ENCODE results near the gene POLD4. TPM values are rescaled to one million over a fixed set of nuclear protein-coding genes. Genes with fewer than 3 reads are reported as not detected.
A peak's percentile ranks its signal among the peaks of the same experiment; 100 is the strongest.
"Not testable (repeated sequence)": the region's sequence is repeated elsewhere in the genome, so short reads cannot be mapped to it uniquely, and the experiment has no call there.

The POLD4 gene
- total RNA-seq, 4 donors from 2014 or later: 54.5 to 75.7 (median 65.0) TPM

DNA sequence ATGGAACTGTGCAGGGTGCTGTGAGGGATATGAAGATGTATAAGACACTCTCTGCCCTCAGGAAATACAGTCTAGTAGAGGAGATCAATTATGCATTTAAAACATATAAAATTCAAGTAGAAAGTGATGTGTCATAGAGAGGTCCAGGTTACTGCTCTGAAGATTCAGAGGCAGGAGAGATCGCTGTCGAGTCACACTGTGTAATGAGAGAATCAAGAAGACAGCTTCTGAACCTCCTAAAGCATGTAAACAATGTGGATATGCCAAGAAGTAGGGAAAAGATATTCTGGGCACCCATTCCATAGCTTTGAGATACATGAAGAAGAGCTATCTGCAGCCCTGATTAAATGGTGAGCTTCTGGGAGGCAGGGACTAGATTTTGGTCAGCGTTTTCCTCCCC lies 33.3 kb downstream of the POLD4 start:
- WGBS: 77% methylated on average over 3 of the region's 3 CpGs
- no peak for TF ChIP-seq POLR2A (IDR thresholded peaks at IDR 0.05)
- TF ChIP-seq EP300 (IDR thresholded peaks at IDR 0.05): no peak
- TF ChIP-seq, protein P1, sequence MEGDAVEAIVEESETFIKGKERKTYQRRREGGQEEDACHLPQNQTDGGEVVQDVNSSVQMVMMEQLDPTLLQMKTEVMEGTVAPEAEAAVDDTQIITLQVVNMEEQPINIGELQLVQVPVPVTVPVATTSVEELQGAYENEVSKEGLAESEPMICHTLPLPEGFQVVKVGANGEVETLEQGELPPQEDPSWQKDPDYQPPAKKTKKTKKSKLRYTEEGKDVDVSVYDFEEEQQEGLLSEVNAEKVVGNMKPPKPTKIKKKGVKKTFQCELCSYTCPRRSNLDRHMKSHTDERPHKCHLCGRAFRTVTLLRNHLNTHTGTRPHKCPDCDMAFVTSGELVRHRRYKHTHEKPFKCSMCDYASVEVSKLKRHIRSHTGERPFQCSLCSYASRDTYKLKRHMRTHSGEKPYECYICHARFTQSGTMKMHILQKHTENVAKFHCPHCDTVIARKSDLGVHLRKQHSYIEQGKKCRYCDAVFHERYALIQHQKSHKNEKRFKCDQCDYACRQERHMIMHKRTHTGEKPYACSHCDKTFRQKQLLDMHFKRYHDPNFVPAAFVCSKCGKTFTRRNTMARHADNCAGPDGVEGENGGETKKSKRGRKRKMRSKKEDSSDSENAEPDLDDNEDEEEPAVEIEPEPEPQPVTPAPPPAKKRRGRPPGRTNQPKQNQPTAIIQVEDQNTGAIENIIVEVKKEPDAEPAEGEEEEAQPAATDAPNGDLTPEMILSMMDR (IDR thresholded peaks at IDR 0.05): no peak
- TF ChIP-seq POLR2AphosphoS5 (IDR thresholded peaks at IDR 0.05): no peak
- H3K9me3 ChIP-seq: no peaks in the 10 kb centered on the region
- H3K27me3 ChIP-seq: no peaks in the 10 kb centered on the region
- no peaks in the 10 kb centered on the region for H3K36me3 ChIP-seq
- H3K4me3 ChIP-seq: no peak overlapping the region
- peaks cover 31% of the 10 kb centered on the region for H3K4me1 ChIP-seq
- DNase-seq (ENCODE audit: low spot score in 2 of 2): no peak
- no peak overlapping the region for H3K27ac ChIP-seq

DNA sequence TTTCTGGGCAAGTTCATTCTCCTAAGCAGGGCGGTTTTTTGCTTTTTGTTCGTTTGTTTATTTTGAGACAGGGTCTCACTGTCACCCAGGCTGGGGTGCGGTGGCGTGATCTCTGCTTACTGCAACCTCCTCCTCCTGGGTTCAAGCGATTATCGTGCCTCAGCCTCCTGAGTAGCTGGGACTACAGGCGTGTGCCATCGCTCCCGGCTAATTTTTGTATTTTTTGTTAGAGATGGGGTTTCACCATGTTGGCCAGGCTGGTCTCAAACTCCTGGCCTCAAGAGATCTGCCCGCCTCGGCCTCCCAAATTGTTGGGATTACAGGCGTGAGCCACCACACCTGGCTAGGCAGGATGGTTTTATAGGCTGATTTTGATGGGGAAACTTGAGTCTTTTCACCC lies 34.5 kb downstream of the POLD4 start:
- WGBS: 92% methylated on average over 12 of the region's 12 CpGs
- peak overlapping the region; percentile 92 for H3K4me3 ChIP-seq
- not testable (repeated sequence) for H3K9me3 ChIP-seq, H3K27me3 ChIP-seq, H3K27ac ChIP-seq, H3K36me3 ChIP-seq
- peak in 1 of 2 donors; percentile 38 for DNase-seq (ENCODE audit: low spot score in 2 of 2)
- H3K4me1 ChIP-seq: peaks cover 41% of the 10 kb centered on the region

DNA sequence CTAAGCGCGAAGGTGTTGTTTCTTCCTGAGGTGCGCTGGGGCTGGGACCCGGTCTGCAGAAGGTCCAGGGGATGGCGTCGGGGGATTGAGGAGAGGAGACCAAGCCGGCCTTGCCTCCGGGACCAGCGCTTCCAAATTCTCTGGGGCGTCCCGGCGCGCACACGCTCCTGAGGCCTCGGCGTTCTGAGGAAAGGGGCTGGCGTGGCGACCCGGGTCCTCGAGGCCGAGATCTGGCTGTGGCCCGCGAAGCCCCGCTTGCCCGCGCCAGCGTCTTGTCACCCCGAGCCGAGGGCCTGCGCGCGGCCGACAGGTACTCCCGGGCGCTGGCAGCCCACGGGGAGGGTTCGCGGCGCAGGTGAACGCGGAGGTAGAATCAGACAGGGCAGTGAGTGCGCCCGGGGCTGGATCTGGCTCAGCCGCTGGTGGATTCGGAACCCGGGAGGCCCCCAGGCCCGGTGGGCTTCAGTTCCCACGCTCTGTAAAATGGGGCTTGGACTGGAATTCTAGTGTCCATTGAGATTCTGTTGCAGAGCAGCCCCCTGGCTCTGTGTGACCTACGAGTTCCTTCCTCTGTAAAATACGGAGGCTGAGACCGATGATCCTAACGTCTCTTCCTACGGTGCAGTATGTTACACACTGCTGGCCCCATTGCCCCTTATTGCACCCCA lies 35.3 kb downstream of the POLD4 start:
- Histone ChIP-seq H3K27ac (peak overlapping the region; percentile 91), H3K27me3 (no peaks in the 10 kb centered on the region), H3K9me3 (no peaks in the 10 kb centered on the region), H3K4me1 (peaks cover 50% of the 10 kb centered on the region), H3K36me3 (no peaks in the 10 kb centered on the region), H3K4me3 (peak overlapping the region; percentile 92)
- TF ChIP-seq EP300 (IDR thresholded peaks at IDR 0.05) (no peak), POLR2AphosphoS5 (IDR thresholded peaks at IDR 0.05) (peak in 1 of 3 donors; percentile 6), POLR2A (IDR thresholded peaks at IDR 0.05) (no peak)
- TF ChIP-seq, protein P1 (IDR thresholded peaks at IDR 0.05): no peak
- DNase-seq (ENCODE audit: low spot score in 2 of 2): peak in 1 of 2 donors; percentile 16
- 0% methylated on average over 15 of the region's 53 CpGs for WGBS

DNA sequence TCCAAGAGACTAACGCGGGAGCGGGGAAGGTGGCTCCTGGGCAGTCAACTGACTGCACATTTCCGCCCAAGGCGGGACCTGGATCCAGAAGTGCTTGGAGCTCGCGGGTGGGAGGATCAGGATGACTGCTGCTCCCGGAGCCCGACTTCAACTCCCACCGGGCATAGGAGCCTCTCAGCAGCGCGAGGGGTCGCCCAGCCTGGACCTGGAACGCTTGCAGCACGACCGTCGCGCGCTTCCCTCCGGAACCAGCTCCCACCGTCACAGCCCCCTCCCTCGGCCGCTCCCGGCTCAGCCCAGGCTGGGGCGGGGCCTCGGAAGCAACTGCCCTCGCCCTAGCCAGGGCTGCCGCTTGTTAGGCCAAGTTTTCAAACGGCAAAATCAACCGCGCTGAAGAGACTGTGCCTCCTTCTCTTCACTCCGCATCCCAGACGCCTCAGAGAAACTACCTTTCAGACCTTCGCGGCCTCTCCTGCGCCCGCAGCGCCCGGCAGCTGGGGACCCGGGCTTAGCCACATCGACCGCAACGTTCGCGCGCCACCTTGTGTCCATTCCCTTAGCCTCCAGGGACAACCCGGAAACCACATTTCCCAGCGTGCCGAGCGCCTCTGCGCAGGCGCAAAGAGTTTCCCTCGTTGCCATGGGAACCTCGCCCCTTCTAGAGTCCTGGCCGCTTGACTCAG lies 36.0 kb downstream of the POLD4 start:
- DNase-seq (ENCODE audit: low spot score in 2 of 2): peak; percentile 98 to 99
- Histone ChIP-seq H3K9me3 (no peaks in the 10 kb centered on the region), H3K4me3 (peak overlapping the region; percentile 92), H3K27me3 (no peaks in the 10 kb centered on the region), H3K27ac (peak overlapping the region; percentile 91), H3K4me1 (peaks cover 56% of the 10 kb centered on the region), H3K36me3 (no peaks in the 10 kb centered on the region)
- whole genome bisulfite sequencing: under 1% methylated on average over 32 of the region's 55 CpGs
- TF ChIP-seq POLR2A (IDR thresholded peaks at IDR 0.05) (no peak), POLR2AphosphoS5 (IDR thresholded peaks at IDR 0.05) (peak in 2 of 3 donors; percentile 69 to 75)
- TF ChIP-seq, protein P1 (IDR thresholded peaks at IDR 0.05): peak; percentile 90 to 95

DNA sequence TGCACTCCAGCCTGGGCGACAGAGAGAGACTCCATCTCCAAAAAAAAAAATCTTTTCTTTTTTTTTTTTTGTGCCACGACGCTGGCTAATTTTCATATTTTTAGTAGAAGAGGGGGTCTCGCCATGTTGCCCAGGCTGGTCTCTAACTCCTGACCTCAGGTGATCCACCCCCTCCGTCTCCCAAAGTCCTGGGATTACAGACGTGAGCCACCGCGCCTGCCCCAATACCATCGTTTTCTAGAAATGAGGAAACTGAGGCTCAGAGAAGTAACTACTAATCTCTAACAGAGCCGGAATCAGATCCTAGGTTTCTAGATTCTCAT lies 36.5 kb downstream of the POLD4 start:
- Histone ChIP-seq H3K27me3 (no peaks in the 10 kb centered on the region), H3K27ac (peak overlapping the region; percentile 91), H3K9me3 (no peaks in the 10 kb centered on the region), H3K4me3 (peak overlapping the region; percentile 92), H3K36me3 (no peaks in the 10 kb centered on the region), H3K4me1 (peaks cover 62% of the 10 kb centered on the region)
- WGBS: under 1% methylated on average over 10 of the region's 10 CpGs
- DNase-seq (ENCODE audit: low spot score in 2 of 2): no peak
- TF ChIP-seq POLR2A (IDR thresholded peaks at IDR 0.05) (no peak), EP300 (IDR thresholded peaks at IDR 0.05) (no peak), POLR2AphosphoS5 (IDR thresholded peaks at IDR 0.05) (no peak)
- TF ChIP-seq, protein P1 (IDR thresholded peaks at IDR 0.05): no peak

Data from suprapubic skin (tissue), 4 donors.